Esophagus muscularis mucosa (tissue), 4 donors: ENCODE results near the gene OSBPL7. TPM values are rescaled to one million over a fixed set of nuclear protein-coding genes. Genes with fewer than 3 reads are reported as not detected.

Experiments used
- DNase-seq: peaks from one replicate; pipeline ENCODE4 v3.0.0-alpha.2; 2017; ENCODE audit errors: extremely low spot score
- H3K27ac ChIP-seq, 4 donors: fragments of 200-600 bp; sonication (generic); replicated peaks in 1 of 4; 1 replicate in 3 of 4; 2 replicates in 1 of 4; pipeline ENCODE4 v1.5.1; 2016 to 2019; ENCODE audit warnings: mild to moderate bottlenecking in 1 of 4
- H3K27me3 ChIP-seq, 4 donors: fragments of 200-600 bp; sonication (generic); one replicate each; pipeline versions ENCODE4 v1.5.1 to v1.6.0; 2016 to 2019
- H3K36me3 ChIP-seq, 4 donors: fragments of 200-600 bp; sonication (generic); one replicate each; pipeline ENCODE4 v1.5.1; 2016 to 2019
- H3K4me1 ChIP-seq, 4 donors: fragments of 200-600 bp; sonication (generic); one replicate each; pipeline ENCODE4 v1.5.1; 2016 to 2019
- H3K4me3 ChIP-seq, 4 donors: fragments of 200-600 bp; sonication (generic); 1 replicate in 2 of 4; 2 replicates in 2 of 4; pipeline ENCODE4 v1.5.1; 2016 to 2019; ENCODE audit warnings: mild to moderate bottlenecking in 4 of 4, moderate library complexity in 1 of 4
- H3K9me3 ChIP-seq, 4 donors: fragments of 200-600 bp; sonication (generic); 1 replicate in 3 of 4; 2 replicates in 1 of 4; pipeline ENCODE4 v1.5.1; 2016 to 2019
- CTCF ChIP-seq, 3 experiments: fragments of 200-600 bp in 2 of 3; fragments of 450-650 bp in 1 of 3; sonication (generic) in 2 of 3; IDR thresholded peaks; one replicate each; pipeline ENCODE4 v1.5.1; 2017 to 2019; ENCODE audit warnings: antibody characterized with exemption in 3 of 3, mild to moderate bottlenecking in 2 of 3, moderate library complexity in 1 of 3
- EP300 ChIP-seq: sonication (generic); formaldehyde crosslinking; IDR thresholded peaks from one replicate; pipeline ENCODE4 v1.6.1; 2017; ENCODE audit warnings: antibody characterized with exemption
- POLR2A ChIP-seq: fragments of 450-650 bp; IDR thresholded peaks from one replicate; pipeline ENCODE4 v1.6.1; 2017; ENCODE audit warnings: antibody characterized with exemption, moderate library complexity, mild to moderate bottlenecking, low read depth
- POLR2AphosphoS5 ChIP-seq, 2 donors: sonication (generic); formaldehyde crosslinking; IDR thresholded peaks; one replicate each; pipeline ENCODE4 v1.6.1; 2017; ENCODE audit warnings: antibody characterized with exemption in 2 of 2
- WGBS: methylation state at CpG from one replicate; pipeline ENCODE4 v1.1.5; 2018; 5-methylcytosine and 5-hydroxymethylcytosine counted together
- intact Hi-C: fragments of 100-400 bp; cut with DNase I; formaldehyde crosslinking; loops from one replicate; pipeline ENCODE4 v1.15.1; 2023
- total RNA-seq, 4 donors: library from RNA; depleted of rRNA; stranded (reverse); fragments of >200 nt; gene quantifications; one replicate each; pipeline versions ENCODE4 v1.1.0 to v1.2.1, GENCODE V29; 2016

The OSBPL7 gene
- total RNA-seq, 4 donors from 2014 or later = 2.0 to 8.4 (median 4.7) TPM

- peak; percentile 51 to 65 (median 51) for TF ChIP-seq CTCF (IDR thresholded peaks at IDR 0.05)
- no peak for TF ChIP-seq POLR2A
- DNase-seq = peak; percentile 90
- H3K4me1 ChIP-seq = peaks cover 9 to 11% (median 10%) of the 10 kb centered on the region in 4 donors
- no peaks in the 10 kb centered on the region for H3K36me3 ChIP-seq
- peak overlapping the region in 1 of 4 donors; percentile 32 for H3K27ac ChIP-seq
- intact Hi-C loops = loop anchor here (10.0 kb wide), 1 partner anchor 85 kb away; no protein-coding TSS in a partner anchor
- 9% methylated on average over 9 of the region's 70 CpGs for WGBS
- H3K4me3 ChIP-seq = peak overlapping the region; percentile 50 to 60 (median 53)
- H3K9me3 ChIP-seq = no peaks in the 10 kb centered on the region
- H3K27me3 ChIP-seq = peaks cover 0 to 94% (median 30%) of the 10 kb centered on the region in 4 donors
Measured at GRCh38 chr17:47789611-47790561, 31.7 kb downstream of the OSBPL7 start.

GRCh38 chr17:47785538-47786123 lies 36.0 kb downstream of the OSBPL7 start:
- no peak for DNase-seq
- intact Hi-C loops = loop anchor here (10.0 kb wide), 1 partner anchor 81 kb away; no protein-coding TSS in a partner anchor
- 43% methylated on average over 5 of the region's 5 CpGs for WGBS

GRCh38 chr17:47781397-47781796 lies 40.2 kb downstream of the OSBPL7 start:
- TF ChIP-seq EP300 (no peak), CTCF (IDR thresholded peaks at IDR 0.05) (no peak), POLR2A (no peak), POLR2AphosphoS5 (IDR thresholded peaks at IDR 0.05) (no peak)
- no peaks in the 10 kb centered on the region for H3K9me3 ChIP-seq
- intact Hi-C loops = loop anchor here (10.0 kb wide), 1 partner anchor 77 kb away; no protein-coding TSS in a partner anchor
- peaks cover 0 to 4% (median 0%) of the 10 kb centered on the region in 4 donors for H3K4me1 ChIP-seq
- no peak overlapping the region for H3K4me3 ChIP-seq
- WGBS = 58% methylated on average over 4 of the region's 5 CpGs
- no peak for DNase-seq
- no peaks in the 10 kb centered on the region for H3K36me3 ChIP-seq
- no peak overlapping the region for H3K27ac ChIP-seq
- peaks cover 0 to 68% (median 7%) of the 10 kb centered on the region in 4 donors for H3K27me3 ChIP-seq

More at GRCh38 chr17:47785538-47786123, 36.0 kb downstream of the OSBPL7 start:
- Histone ChIP-seq H3K4me3 (no peak overlapping the region), H3K27ac (no peak overlapping the region), H3K27me3 (peaks cover 0 to 74% (median 13%) of the 10 kb centered on the region in 4 donors), H3K36me3 (no peaks in the 10 kb centered on the region), H3K4me1 (peaks cover 9 to 11% (median 10%) of the 10 kb centered on the region in 4 donors), H3K9me3 (no peaks in the 10 kb centered on the region)
- TF ChIP-seq EP300 (no peak), CTCF (IDR thresholded peaks at IDR 0.05) (no peak), POLR2A (no peak), POLR2AphosphoS5 (IDR thresholded peaks at IDR 0.05) (no peak)

GRCh38 chr17:47778184-47778635 lies 43.4 kb downstream of the OSBPL7 start:
- no peak for DNase-seq
- 49% methylated on average over 10 of the region's 45 CpGs for WGBS
- TF ChIP-seq EP300 = no peak
- no peak for TF ChIP-seq POLR2A
- TF ChIP-seq POLR2AphosphoS5 (IDR thresholded peaks at IDR 0.05) = no peak
- no peak for TF ChIP-seq CTCF (IDR thresholded peaks at IDR 0.05)
- H3K4me3 ChIP-seq = no peak overlapping the region
- no peak overlapping the region for H3K27ac ChIP-seq
- no peaks in the 10 kb centered on the region for H3K36me3 ChIP-seq
- no peaks in the 10 kb centered on the region for H3K9me3 ChIP-seq
- H3K4me1 ChIP-seq = peaks cover 0 to 4% (median 0%) of the 10 kb centered on the region in 4 donors
- H3K27me3 ChIP-seq = peaks cover 0 to 74% (median 9%) of the 10 kb centered on the region in 4 donors
- intact Hi-C loops = no loop called here
